Peyer's patch (tissue), 4 donors: ENCODE data around the gene POLR3A.

ENCODE experiments used
- POLR2A ChIP-seq, 2 donors: fragments of 450-650 bp; IDR thresholded peaks; one replicate each; pipeline ENCODE4 v1.5.1; 2017; ENCODE audit warnings: antibody characterized with exemption in 2 of 2, mild to moderate bottlenecking in 2 of 2, moderate library complexity in 2 of 2
- TF ChIP-seq, protein P1 (sequence below), 6 experiments: fragments of 450-650 bp in 4 of 6; fragments of 200-600 bp in 2 of 6; sonication (generic) in 1 of 6; IDR thresholded peaks; one replicate each; pipeline ENCODE4 v1.5.1; 2017 to 2019; ENCODE audit warnings: antibody characterized with exemption in 6 of 6, mild to moderate bottlenecking in 3 of 6, moderate library complexity in 1 of 6

DNA sequence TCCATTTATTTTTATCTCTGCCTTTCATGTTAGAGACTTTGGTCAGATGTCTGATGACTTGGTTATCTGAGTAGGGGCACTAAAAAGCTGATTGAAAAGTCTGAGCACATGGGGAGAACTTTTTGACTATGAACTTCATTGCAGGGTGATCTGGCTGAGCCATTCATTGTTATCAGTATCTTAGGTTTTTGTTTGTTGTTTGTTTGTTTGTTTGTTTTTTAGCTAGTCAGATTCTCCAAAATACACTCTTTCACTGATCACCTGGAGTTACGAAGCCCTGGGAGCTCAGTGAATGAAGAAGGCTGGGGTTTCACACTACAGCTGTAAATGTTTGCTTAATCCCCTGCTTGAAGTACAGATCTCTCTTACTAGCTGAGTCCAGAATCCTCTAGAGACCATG, 74.2 kb downstream of the POLR3A start:
- TF ChIP-seq, protein P1, sequence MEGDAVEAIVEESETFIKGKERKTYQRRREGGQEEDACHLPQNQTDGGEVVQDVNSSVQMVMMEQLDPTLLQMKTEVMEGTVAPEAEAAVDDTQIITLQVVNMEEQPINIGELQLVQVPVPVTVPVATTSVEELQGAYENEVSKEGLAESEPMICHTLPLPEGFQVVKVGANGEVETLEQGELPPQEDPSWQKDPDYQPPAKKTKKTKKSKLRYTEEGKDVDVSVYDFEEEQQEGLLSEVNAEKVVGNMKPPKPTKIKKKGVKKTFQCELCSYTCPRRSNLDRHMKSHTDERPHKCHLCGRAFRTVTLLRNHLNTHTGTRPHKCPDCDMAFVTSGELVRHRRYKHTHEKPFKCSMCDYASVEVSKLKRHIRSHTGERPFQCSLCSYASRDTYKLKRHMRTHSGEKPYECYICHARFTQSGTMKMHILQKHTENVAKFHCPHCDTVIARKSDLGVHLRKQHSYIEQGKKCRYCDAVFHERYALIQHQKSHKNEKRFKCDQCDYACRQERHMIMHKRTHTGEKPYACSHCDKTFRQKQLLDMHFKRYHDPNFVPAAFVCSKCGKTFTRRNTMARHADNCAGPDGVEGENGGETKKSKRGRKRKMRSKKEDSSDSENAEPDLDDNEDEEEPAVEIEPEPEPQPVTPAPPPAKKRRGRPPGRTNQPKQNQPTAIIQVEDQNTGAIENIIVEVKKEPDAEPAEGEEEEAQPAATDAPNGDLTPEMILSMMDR (IDR thresholded peaks at IDR 0.05), result no peak
- no peak for TF ChIP-seq POLR2A (IDR thresholded peaks at IDR 0.05)
